DND-41 (cell line): ENCODE measurements around the gene TNFSF9.
"Not testable (repeated sequence)": the region's sequence is repeated elsewhere in the genome, so short reads cannot be mapped to it uniquely, and the experiment has no call there.

ENCODE experiments used
- ATAC-seq: fragments of 200-7000 bp; cut with Tn5 transposase; 3 replicates; pipeline ENCODE4 v1.9.1; 2021; ENCODE audit warnings: low read depth; ENCODE audit not compliant: insufficient read depth
- DNase-seq: peaks from one replicate; pipeline ENCODE4 v3.0.0-alpha.2; 2020
- H2AFZ ChIP-seq: 2 replicates; pipeline ENCODE4 v1.6.0; 2012; ENCODE audit warnings: low read depth, low read length
- H3K27ac ChIP-seq: 2 replicates; pipeline ENCODE4 v1.5.1; 2012; ENCODE audit warnings: low read length, inconsistent platforms
- H3K27me3 ChIP-seq: fragments of 200-600 bp; sonication (generic); 2 replicates; pipeline ENCODE4 v1.6.0; 2012; ENCODE audit warnings: low read length, mild to moderate bottlenecking, inconsistent platforms; ENCODE audit not compliant: insufficient read depth, poor library complexity
- H3K36me3 ChIP-seq: 2 replicates; pipeline ENCODE4 v1.5.1; 2012; ENCODE audit warnings: low read length, inconsistent platforms; ENCODE audit not compliant: insufficient read depth
- H3K4me1 ChIP-seq: 2 replicates; pipeline ENCODE4 v1.5.1; 2012; ENCODE audit warnings: mild to moderate bottlenecking, low read length; ENCODE audit not compliant: insufficient read depth
- H3K4me2 ChIP-seq: 2 replicates; pipeline ENCODE4 v1.6.0; 2012; ENCODE audit warnings: mild to moderate bottlenecking, moderate library complexity, low read length, inconsistent platforms; ENCODE audit not compliant: insufficient read depth
- H3K4me3 ChIP-seq, 2 experiments: fragments of 200-600 bp in 1 of 2; shearing (Covaris generic) in 1 of 2; 2 replicates each; pipeline ENCODE4 v1.5.1; 2012 to 2016; ENCODE audit warnings: inconsistent platforms in 2 of 2, low read length in 2 of 2, mild to moderate bottlenecking in 2 of 2, low read depth in 1 of 2, moderate library complexity in 1 of 2
- H3K79me2 ChIP-seq: 2 replicates; pipeline ENCODE4 v1.6.0; 2012; ENCODE audit warnings: low read length, inconsistent platforms; ENCODE audit not compliant: insufficient read depth
- H3K9ac ChIP-seq: 2 replicates; pipeline ENCODE4 v1.6.0; 2012; ENCODE audit warnings: low read depth, mild to moderate bottlenecking, inconsistent platforms, low read length, moderate library complexity
- H3K9me3 ChIP-seq: 2 replicates; pipeline ENCODE4 v1.5.1; 2012; ENCODE audit warnings: low read length, moderate library complexity, mild to moderate bottlenecking, inconsistent platforms; ENCODE audit not compliant: insufficient read depth, severe bottlenecking
- H4K20me1 ChIP-seq: 2 replicates; pipeline ENCODE4 v1.6.0; 2012; ENCODE audit warnings: low read length; ENCODE audit not compliant: insufficient read depth
- EZH2 ChIP-seq: IDR thresholded peaks from 3 replicates; pipeline ENCODE4 v1.6.1; 2012; ENCODE audit warnings: borderline replicate concordance, low read depth, mild to moderate bottlenecking, moderate library complexity, low read length, inconsistent platforms; ENCODE audit not compliant: severe bottlenecking
- TF ChIP-seq, protein P1 (sequence below): IDR thresholded peaks from 2 replicates; pipeline ENCODE4 v1.5.1; 2012; ENCODE audit warnings: borderline replicate concordance, low read length, moderate library complexity, mild to moderate bottlenecking; ENCODE audit not compliant: poor library complexity, severe bottlenecking; ENCODE audit errors: extremely low read depth

Gene TNFSF9

DNA sequence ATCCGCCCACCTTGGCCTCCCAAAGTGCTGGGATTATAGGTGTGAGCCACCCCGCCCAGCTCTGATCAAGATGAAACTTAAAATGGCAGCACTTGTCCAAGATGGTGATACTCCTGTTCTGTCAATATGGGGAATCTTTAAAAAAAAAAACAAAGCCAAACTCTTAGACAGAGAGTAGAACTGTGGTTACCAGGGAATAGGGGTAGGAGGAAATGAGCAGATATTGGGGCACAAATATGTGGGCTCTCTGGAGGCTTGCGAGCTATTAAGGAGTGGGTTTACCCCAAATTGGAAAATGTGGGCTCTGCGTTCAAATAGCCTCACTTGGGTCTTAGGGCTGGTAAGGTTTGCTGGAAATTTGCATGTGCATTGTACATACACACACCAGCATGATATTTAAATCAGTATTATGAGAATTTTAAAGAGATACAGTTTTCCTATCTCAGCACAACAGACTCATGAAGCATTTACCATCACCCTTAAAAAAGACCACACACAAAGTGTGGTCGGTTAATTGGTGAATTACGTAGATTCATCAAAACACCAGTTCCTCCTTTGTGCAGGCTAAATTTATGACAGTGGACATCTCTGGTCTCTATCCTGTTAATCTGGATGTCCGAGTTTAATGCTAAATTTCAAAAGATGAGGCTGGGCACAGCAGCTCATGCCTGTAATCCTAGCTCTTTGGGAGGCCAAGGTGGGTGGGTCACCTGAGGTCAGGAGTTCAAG, 48.8 kb downstream of the TNFSF9 start:
- Histone ChIP-seq H3K27me3 (no peaks in the 10 kb centered on the region), H3K79me2 (no peaks in the 10 kb centered on the region), H3K27ac (peak overlapping the region; percentile 47), H3K36me3 (no peaks in the 10 kb centered on the region; the same call in 1 of the 2 replicates), H3K4me2 (no peak overlapping the region), H2AFZ (no peak overlapping the region), H3K4me1 (peaks cover 40% of the 10 kb centered on the region), H3K9ac (no peak overlapping the region), H3K9me3 (no peaks in the 10 kb centered on the region), H3K4me3 (no peak overlapping the region), H4K20me1 (no peaks in the 10 kb centered on the region)
- no peak for DNase-seq
- no peak for ATAC-seq
- TF ChIP-seq, protein P1, sequence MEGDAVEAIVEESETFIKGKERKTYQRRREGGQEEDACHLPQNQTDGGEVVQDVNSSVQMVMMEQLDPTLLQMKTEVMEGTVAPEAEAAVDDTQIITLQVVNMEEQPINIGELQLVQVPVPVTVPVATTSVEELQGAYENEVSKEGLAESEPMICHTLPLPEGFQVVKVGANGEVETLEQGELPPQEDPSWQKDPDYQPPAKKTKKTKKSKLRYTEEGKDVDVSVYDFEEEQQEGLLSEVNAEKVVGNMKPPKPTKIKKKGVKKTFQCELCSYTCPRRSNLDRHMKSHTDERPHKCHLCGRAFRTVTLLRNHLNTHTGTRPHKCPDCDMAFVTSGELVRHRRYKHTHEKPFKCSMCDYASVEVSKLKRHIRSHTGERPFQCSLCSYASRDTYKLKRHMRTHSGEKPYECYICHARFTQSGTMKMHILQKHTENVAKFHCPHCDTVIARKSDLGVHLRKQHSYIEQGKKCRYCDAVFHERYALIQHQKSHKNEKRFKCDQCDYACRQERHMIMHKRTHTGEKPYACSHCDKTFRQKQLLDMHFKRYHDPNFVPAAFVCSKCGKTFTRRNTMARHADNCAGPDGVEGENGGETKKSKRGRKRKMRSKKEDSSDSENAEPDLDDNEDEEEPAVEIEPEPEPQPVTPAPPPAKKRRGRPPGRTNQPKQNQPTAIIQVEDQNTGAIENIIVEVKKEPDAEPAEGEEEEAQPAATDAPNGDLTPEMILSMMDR, result no peak
- TF ChIP-seq EZH2, result no peak

DNA sequence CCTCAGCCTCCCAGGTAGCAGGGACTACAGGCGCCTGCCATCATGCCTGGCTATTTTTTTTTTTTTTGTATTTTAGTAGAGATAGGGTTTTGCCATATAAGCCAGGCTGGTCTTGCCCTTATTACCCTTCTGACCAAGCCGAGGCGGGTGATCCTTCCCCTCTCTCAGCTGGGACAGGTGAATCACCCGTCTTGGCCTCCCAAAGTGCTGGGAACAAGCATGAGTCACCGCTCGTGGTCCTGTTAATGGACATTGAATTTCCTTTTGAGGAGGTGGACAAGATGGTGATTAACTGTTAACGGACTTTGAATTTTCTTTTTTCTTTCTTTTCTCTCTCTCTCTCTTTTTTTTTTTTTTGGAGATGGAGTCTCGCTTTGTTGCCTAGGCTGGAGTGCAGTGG, 49.5 kb downstream of the TNFSF9 start:
- peak overlapping the region; percentile 55; the same call in 1 of the 2 replicates for H3K27ac ChIP-seq
- no peak for ATAC-seq

DNA sequence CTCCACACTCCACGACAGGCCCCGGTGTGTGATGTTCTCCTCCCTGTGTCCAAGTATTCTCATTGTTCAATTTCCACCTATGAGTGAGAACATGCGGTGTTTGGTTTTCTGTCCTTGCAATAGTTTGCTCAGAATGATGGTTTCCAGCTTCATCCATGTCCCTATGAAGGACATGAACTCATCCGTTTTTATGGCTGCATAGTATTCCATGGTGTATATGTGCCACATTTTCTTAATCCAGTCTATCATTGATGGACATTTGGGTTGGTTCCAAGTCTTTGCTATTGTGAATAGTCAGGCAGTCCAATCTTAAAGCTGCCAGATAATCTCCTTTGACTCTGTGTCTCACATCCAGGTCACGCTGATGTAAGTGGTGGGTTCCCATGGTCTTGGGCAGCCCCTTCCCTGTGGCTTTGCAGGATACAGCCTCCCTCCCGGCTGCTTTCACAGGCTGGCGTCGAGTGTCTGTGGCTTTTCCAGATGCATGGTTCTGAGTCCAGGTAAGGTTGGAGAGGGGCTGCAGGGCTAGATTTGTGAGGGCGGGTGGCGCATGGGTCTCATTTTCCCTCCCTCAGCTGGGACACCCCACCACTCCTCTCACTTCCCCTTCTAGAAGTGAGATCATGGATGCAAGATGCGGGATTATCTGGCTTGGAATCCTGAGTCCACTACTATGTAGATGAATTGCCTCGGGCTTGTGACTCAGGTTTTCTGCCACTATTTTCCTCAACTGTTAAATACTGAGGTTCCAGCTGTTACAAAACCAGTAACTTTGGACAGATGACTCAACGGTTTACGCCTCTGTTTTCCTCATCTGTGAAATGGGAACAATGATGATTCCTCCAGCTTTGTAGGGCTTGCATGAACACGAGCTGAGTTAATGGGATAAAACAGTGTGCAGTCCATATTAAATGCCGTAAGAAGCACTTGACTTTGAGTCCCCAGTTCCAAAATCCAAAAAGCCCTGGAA, 52.0 kb downstream of the TNFSF9 start:
- H3K27me3 ChIP-seq, ATAC-seq, H3K4me3 ChIP-seq, H3K9me3 ChIP-seq, DNase-seq, H3K79me2 ChIP-seq, H3K4me2 ChIP-seq, H3K27ac ChIP-seq, H2AFZ ChIP-seq, H4K20me1 ChIP-seq, H3K36me3 ChIP-seq, H3K9ac ChIP-seq: not testable (repeated sequence)
- H3K4me1 ChIP-seq, result peaks cover 23% of the 10 kb centered on the region

More for the DNA sequence above, 49.5 kb downstream of the TNFSF9 start:
- no peak for DNase-seq
- Histone ChIP-seq H4K20me1 (no peaks in the 10 kb centered on the region), H3K36me3 (no peaks in the 10 kb centered on the region; the same call in 1 of the 2 replicates), H3K9me3 (no peaks in the 10 kb centered on the region), H3K4me1 (peaks cover 40% of the 10 kb centered on the region), H3K27me3 (no peaks in the 10 kb centered on the region), H3K4me2 (no peak overlapping the region), H3K9ac (no peak overlapping the region), H2AFZ (no peak overlapping the region), H3K79me2 (no peaks in the 10 kb centered on the region), H3K4me3 (no peak overlapping the region)
- TF ChIP-seq, protein P1, result no peak
- TF ChIP-seq EZH2, result no peak
